Embryonic facial prominence (tissue), 1 donor: ENCODE results near the gene C13orf46.
"Not testable (repeated sequence)": the region's sequence is repeated elsewhere in the genome, so short reads cannot be mapped to it uniquely, and the experiment has no call there.

Source experiments
- DNase-seq: peaks from one replicate; pipeline ENCODE4 v3.0.0-alpha.2; 2016; ENCODE audit errors: extremely low spot score

C13orf46 gene

GRCh38 chr13:113991676-113992179, 17.9 kb upstream of the C13orf46 start:
- DNase-seq: no peak

- no peak for DNase-seq
Measured at GRCh38 chr13:113991191-113991669, 17.4 kb upstream of the C13orf46 start.

GRCh38 chr13:113990321-113990837, 16.5 kb upstream of the C13orf46 start:
- DNase-seq: no peak

GRCh38 chr13:113989585-113990300, 15.9 kb upstream of the C13orf46 start:
- DNase-seq: no peak

GRCh38 chr13:113988859-113989258, 15.0 kb upstream of the C13orf46 start:
- not testable (repeated sequence) for DNase-seq

- DNase-seq: no peak
Measured at GRCh38 chr13:113982296-113982661, 8.4 kb upstream of the C13orf46 start.

- no peak for DNase-seq
Measured at GRCh38 chr13:113981611-113982295, 7.9 kb upstream of the C13orf46 start.

- DNase-seq: no peak
Measured at GRCh38 chr13:113981194-113981605, 7.3 kb upstream of the C13orf46 start.

- DNase-seq: no peak
Measured at GRCh38 chr13:113980489-113981064, 6.7 kb upstream of the C13orf46 start.

GRCh38 chr13:113979791-113980471, 6.1 kb upstream of the C13orf46 start:
- no peak for DNase-seq

GRCh38 chr13:113978741-113979481, 5.0 kb upstream of the C13orf46 start:
- DNase-seq: no peak

GRCh38 chr13:113977976-113978375, 4.1 kb upstream of the C13orf46 start:
- DNase-seq: no peak

GRCh38 chr13:113976711-113977684, 3.1 kb upstream of the C13orf46 start:
- no peak for DNase-seq

GRCh38 chr13:113975416-113975815, 1.5 kb upstream of the C13orf46 start:
- DNase-seq: no peak

- no peak for DNase-seq
Measured at GRCh38 chr13:113974304-113975281, 717 bp upstream of the C13orf46 start.

- DNase-seq: no peak
Measured at GRCh38 chr13:113972451-113973217, 1.2 kb downstream of the C13orf46 start.

GRCh38 chr13:113971471-113972231, 2.2 kb downstream of the C13orf46 start:
- no peak for DNase-seq
